ENCODE measurements around the gene KIF26A.

DNA sequence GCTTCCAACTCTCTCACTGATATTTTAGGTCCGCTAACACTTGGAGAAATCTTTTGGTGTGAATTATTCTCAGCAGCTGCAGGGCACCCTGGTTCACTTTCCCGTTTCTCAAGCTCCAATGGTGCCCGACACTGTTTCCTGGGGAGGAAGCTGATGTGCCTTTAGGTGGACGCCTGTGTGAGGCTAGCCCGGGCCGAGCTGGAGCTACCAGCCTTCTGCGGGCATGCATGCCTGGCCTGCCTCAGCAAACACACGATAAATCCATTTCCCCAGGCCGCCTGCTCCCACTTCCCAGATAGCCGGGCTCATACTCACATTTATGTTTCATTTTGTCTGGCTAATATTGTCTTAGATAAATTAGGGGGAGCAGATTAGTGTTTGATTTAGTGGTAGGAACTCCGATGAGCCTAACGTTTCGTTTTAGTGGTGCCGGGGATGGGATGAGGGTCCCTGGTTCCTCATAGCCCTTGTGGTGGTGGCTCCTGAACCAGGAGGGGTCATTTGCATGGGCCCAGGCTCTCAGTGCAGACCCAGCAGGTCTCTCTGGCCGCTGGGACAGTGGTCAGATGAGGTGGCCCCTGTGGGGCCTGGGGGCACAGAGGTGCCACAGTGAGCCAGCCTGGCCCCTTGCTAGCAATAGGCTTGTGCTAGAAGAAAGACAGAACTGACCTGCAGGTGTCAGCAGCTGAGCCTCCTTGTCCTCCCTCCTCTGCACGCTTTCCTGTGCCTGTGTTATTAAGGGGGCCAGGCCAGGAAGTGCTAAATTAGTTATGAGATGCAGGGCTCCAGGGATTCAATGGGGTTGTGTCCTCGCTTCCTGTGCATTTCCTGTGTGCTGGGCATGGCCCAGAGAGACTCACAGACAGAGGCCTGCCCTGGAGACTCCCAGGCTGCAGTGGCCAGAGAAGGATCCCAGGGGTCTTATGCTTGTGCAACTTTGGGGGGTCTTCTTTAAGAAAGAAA, 88.3 kb downstream of the KIF26A start:
- no peak for TF ChIP-seq EZH2 (IDR thresholded peaks at IDR 0.05; ENCODE audit: low read depth, unreplicated experiment)
- TF ChIP-seq, protein P1, sequence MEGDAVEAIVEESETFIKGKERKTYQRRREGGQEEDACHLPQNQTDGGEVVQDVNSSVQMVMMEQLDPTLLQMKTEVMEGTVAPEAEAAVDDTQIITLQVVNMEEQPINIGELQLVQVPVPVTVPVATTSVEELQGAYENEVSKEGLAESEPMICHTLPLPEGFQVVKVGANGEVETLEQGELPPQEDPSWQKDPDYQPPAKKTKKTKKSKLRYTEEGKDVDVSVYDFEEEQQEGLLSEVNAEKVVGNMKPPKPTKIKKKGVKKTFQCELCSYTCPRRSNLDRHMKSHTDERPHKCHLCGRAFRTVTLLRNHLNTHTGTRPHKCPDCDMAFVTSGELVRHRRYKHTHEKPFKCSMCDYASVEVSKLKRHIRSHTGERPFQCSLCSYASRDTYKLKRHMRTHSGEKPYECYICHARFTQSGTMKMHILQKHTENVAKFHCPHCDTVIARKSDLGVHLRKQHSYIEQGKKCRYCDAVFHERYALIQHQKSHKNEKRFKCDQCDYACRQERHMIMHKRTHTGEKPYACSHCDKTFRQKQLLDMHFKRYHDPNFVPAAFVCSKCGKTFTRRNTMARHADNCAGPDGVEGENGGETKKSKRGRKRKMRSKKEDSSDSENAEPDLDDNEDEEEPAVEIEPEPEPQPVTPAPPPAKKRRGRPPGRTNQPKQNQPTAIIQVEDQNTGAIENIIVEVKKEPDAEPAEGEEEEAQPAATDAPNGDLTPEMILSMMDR (conservative IDR thresholded peaks at IDR 0.05; ENCODE audit: low read depth in 2 of 2) = peak in 1 of 2 experiments; percentile 52; a peak in 2 of 4 replicates
- no peak for TF ChIP-seq CREB1 (CRISPR knock-in tag; IDR thresholded peaks at IDR 0.05; ENCODE audit: low read depth)
- TF ChIP-seq POLR2AphosphoS5 (IDR thresholded peaks at IDR 0.05; ENCODE audit: low read depth) = no peak
- TF ChIP-seq STAT1 (IDR thresholded peaks at IDR 0.05; ENCODE audit: unreplicated experiment) = no peak
- no peak for TF ChIP-seq EZH2phosphoT487 (IDR thresholded peaks at IDR 0.05; ENCODE audit: unreplicated experiment)
- TF ChIP-seq NANOG (IDR thresholded peaks at IDR 0.05; ENCODE audit: borderline replicate concordance) = no peak
